GM06990 (cell line): Measurements from ENCODE around the gene AGAP6.
"Not testable (repeated sequence)": the region's sequence is repeated elsewhere in the genome, so short reads cannot be mapped to it uniquely, and the experiment has no call there.

Experiments used
- DNase-seq: peaks from one replicate; pipeline ENCODE4 v3.0.0-alpha.2; 2011; ENCODE audit not compliant: insufficient read length; ENCODE audit errors: extremely low read depth
- H3K27me3 ChIP-seq: replicated peaks from 2 replicates; pipeline ENCODE4 v1.6.0; 2011; ENCODE audit warnings: low read length; ENCODE audit not compliant: control insufficient read depth, insufficient read depth
- H3K36me3 ChIP-seq: 2 replicates; pipeline ENCODE4 v1.5.1; 2011; ENCODE audit warnings: low read length; ENCODE audit not compliant: control insufficient read depth, insufficient read depth
- H3K4me3 ChIP-seq: replicated peaks from 2 replicates; pipeline ENCODE4 v1.5.1; 2011; ENCODE audit warnings: low read depth, mild to moderate bottlenecking, control low read depth, low read length
- CTCF ChIP-seq: IDR thresholded peaks from 2 replicates; pipeline ENCODE4 v1.5.1; 2011; ENCODE audit warnings: low read length, control low read depth, mild to moderate bottlenecking, inconsistent platforms; ENCODE audit not compliant: insufficient read depth, poor library complexity, severe bottlenecking

The AGAP6 gene

GRCh38 chr10:49988376-49988775, at the start of gene AGAP6:
TSS of gene AGAP6 (plus strand) at chr10:49988406. CDS start at chr10:49988716, 310 bp downstream.
- not testable (repeated sequence) for DNase-seq, H3K27me3 ChIP-seq, H3K36me3 ChIP-seq, H3K4me3 ChIP-seq

GRCh38 chr10:49941447-49942338, 46.5 kb upstream of the AGAP6 start, which contains the start of the genes PARG and TIMM23B:
TSS of gene PARG (minus strand) at chr10:49942027. CDS start at chr10:49941725, 302 bp downstream.
TSS of gene TIMM23B (plus strand) at chr10:49942053. CDS start at chr10:49942195, 142 bp downstream.
- H3K36me3 ChIP-seq, H3K27me3 ChIP-seq: not testable (repeated sequence)
- peak; percentile 80 for DNase-seq
- peak; percentile 10 for TF ChIP-seq CTCF
- peak within 1 kb of the TSS; percentile 78 for H3K4me3 ChIP-seq

GRCh38 chr10:49942339-49942705, 45.9 kb upstream of the AGAP6 start:
- H3K27me3 ChIP-seq, H3K36me3 ChIP-seq, DNase-seq: not testable (repeated sequence)
- peak overlapping the region; percentile 78 for H3K4me3 ChIP-seq

GRCh38 chr10:49943607-49944006, 44.6 kb upstream of the AGAP6 start:
- not testable (repeated sequence) for H3K27me3 ChIP-seq, H3K4me3 ChIP-seq, DNase-seq, H3K36me3 ChIP-seq

- not testable (repeated sequence) for DNase-seq, H3K27me3 ChIP-seq, H3K36me3 ChIP-seq, H3K4me3 ChIP-seq
Measured at GRCh38 chr10:49948142-49948541, 40.1 kb upstream of the AGAP6 start.

- not testable (repeated sequence) for H3K27me3 ChIP-seq, H3K36me3 ChIP-seq, DNase-seq, H3K4me3 ChIP-seq
Measured at GRCh38 chr10:49948737-49949136, 39.5 kb upstream of the AGAP6 start.

GRCh38 chr10:49952006-49952405, 36.2 kb upstream of the AGAP6 start:
- DNase-seq, H3K36me3 ChIP-seq, H3K4me3 ChIP-seq: not testable (repeated sequence)

GRCh38 chr10:49953122-49953521, 35.1 kb upstream of the AGAP6 start:
- H3K36me3 ChIP-seq, DNase-seq, H3K27me3 ChIP-seq, H3K4me3 ChIP-seq: not testable (repeated sequence)

More at GRCh38 chr10:49952006-49952405, 36.2 kb upstream of the AGAP6 start:
- H3K27me3 ChIP-seq, result not testable (repeated sequence)

GRCh38 chr10:49970331-49970857, 17.8 kb upstream of the AGAP6 start:
- DNase-seq, H3K27me3 ChIP-seq, H3K4me3 ChIP-seq, H3K36me3 ChIP-seq: not testable (repeated sequence)

GRCh38 chr10:49971466-49971865, 16.7 kb upstream of the AGAP6 start:
- not testable (repeated sequence) for H3K4me3 ChIP-seq, H3K27me3 ChIP-seq, H3K36me3 ChIP-seq, DNase-seq

GRCh38 chr10:49972094-49972493, 16.1 kb upstream of the AGAP6 start:
- not testable (repeated sequence) for H3K27me3 ChIP-seq, H3K4me3 ChIP-seq, H3K36me3 ChIP-seq, DNase-seq

- not testable (repeated sequence) for H3K4me3 ChIP-seq, H3K36me3 ChIP-seq, DNase-seq, H3K27me3 ChIP-seq
Measured at GRCh38 chr10:49977756-49978155, 10.4 kb upstream of the AGAP6 start.

- not testable (repeated sequence) for H3K4me3 ChIP-seq, DNase-seq, H3K36me3 ChIP-seq, H3K27me3 ChIP-seq
Measured at GRCh38 chr10:49987207-49987606, 999 bp upstream of the AGAP6 start.
